Calu3 (cell line): ENCODE results near the gene EXOSC5. TPM values are rescaled to one million over a fixed set of nuclear protein-coding genes. Genes with fewer than 3 reads are reported as not detected.
A peak's percentile ranks its signal among the peaks of the same experiment; 100 is the strongest.

Experiments
- BruUV-seq: library from RNA; stranded (reverse); fragments of 400-500 nt; replicated peaks from 2 replicates; lab custom pipeline; 2021; lab: Mats Ljungman, UMichigan
- CTCF ChIA-PET: fragments of 300-600 bp; sonication (Branson Sonifier 250); formaldehyde crosslinking; loops from one replicate; lab custom pipeline; 2022; ENCODE audit warnings: antibody characterized with exemption; lab: Charles Lee
- DNase-seq: peaks from one replicate; pipeline ENCODE4 v3.0.0; 2022
- H3K27ac Mint-ChIP-seq: one replicate; pipeline ENCODE4 v1.8.0; 2022; ENCODE audit warnings: mixed read lengths; ENCODE audit not compliant: unreplicated experiment
- H3K27me3 Mint-ChIP-seq: one replicate; pipeline ENCODE4 v1.8.0; 2022; ENCODE audit warnings: mixed read lengths; ENCODE audit not compliant: unreplicated experiment
- H3K36me3 Mint-ChIP-seq: one replicate; pipeline ENCODE4 v1.8.0; 2022; ENCODE audit warnings: mild to moderate bottlenecking, moderate library complexity, mixed read lengths; ENCODE audit not compliant: insufficient read depth, unreplicated experiment
- H3K4me1 Mint-ChIP-seq: one replicate; pipeline ENCODE4 v1.8.0; 2022; ENCODE audit warnings: mild to moderate bottlenecking, low read depth, mixed read lengths; ENCODE audit not compliant: unreplicated experiment
- H3K4me3 Mint-ChIP-seq: one replicate; pipeline ENCODE4 v1.8.0; 2022; ENCODE audit warnings: mild to moderate bottlenecking, low read depth, moderate library complexity, mixed read lengths; ENCODE audit not compliant: unreplicated experiment
- H3K9me3 Mint-ChIP-seq: one replicate; pipeline ENCODE4 v1.8.0; 2022; ENCODE audit warnings: low read depth, mixed read lengths; ENCODE audit not compliant: unreplicated experiment
- intact Hi-C: fragments of 100-400 bp; cut with micrococcal nuclease; formaldehyde crosslinking; loops from one replicate; pipeline ENCODE4 v1.10.0; 2022; ENCODE audit not compliant: unreplicated experiment
- total RNA-seq: library from RNA; stranded (reverse); gene quantifications from 2 replicates; pipeline ENCODE4 v1.2.3, GENCODE V29; 2022
- TF ChIP-seq, protein P1 (sequence below): fragments of 200-600 bp; IDR thresholded peaks from one replicate; pipeline ENCODE4 v1.8.0; 2022; ENCODE audit warnings: antibody characterized with exemption; ENCODE audit not compliant: unreplicated experiment

Gene EXOSC5
- total RNA-seq, 1 experiment from 2014 or later = 44.7 TPM

DNA sequence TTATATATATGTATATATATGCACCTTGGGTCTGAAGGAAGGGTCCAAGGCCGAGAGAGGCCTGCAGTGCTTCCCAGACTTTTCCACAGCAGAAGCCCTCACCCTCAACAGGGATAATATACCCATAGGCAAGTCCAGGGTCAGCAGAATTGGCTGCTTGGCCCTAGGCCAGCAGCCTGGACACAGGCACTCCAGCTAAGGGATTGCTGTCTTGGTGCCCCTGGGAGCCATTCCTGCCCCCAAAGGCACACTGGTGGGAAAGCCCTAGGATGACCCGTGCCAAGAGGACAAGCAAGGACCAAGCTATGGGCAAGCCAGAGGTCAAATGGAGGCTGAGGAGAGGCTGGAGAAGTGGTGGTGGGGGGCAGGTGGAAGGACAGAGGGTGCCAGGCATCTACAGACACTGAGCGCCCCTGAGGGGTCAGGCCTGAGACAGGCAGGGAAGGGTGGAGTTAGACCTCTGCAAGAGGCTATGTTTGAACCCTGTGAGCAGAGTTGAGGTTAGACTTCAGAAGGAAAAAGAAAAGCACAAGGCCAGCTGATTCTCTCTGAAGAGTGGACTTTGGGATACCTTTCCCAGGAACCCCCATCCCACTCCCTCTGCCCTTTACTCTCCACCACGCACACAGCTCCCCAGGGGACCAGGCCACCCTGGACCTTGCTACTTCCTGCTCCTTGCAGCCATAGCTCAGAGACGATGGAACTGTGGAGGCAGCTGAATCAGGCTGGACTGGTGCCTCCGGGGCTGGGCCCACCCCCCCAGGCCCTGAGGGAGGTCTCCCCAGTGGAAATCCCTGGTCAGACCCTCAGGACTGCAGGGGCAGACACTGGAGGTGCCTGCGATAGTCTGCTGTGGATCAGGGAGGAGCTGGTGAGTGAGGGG is 45.6 kb upstream of the EXOSC5 start, which contains the start of gene ERICH4:
Gene ERICH4, plus strand, starts transcription at position 684 of the 883 bp plus-strand sequence. Its CDS starts 14 bp downstream, at position 698.
- no peaks in the 10 kb centered on the region for H3K36me3 Mint-ChIP-seq
- TF ChIP-seq, protein P1, sequence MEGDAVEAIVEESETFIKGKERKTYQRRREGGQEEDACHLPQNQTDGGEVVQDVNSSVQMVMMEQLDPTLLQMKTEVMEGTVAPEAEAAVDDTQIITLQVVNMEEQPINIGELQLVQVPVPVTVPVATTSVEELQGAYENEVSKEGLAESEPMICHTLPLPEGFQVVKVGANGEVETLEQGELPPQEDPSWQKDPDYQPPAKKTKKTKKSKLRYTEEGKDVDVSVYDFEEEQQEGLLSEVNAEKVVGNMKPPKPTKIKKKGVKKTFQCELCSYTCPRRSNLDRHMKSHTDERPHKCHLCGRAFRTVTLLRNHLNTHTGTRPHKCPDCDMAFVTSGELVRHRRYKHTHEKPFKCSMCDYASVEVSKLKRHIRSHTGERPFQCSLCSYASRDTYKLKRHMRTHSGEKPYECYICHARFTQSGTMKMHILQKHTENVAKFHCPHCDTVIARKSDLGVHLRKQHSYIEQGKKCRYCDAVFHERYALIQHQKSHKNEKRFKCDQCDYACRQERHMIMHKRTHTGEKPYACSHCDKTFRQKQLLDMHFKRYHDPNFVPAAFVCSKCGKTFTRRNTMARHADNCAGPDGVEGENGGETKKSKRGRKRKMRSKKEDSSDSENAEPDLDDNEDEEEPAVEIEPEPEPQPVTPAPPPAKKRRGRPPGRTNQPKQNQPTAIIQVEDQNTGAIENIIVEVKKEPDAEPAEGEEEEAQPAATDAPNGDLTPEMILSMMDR = no peak
- peaks cover 36% of the 10 kb centered on the region for H3K27me3 Mint-ChIP-seq
- no peaks in the 10 kb centered on the region for H3K9me3 Mint-ChIP-seq
- no peak within 1 kb of the TSS for H3K4me3 Mint-ChIP-seq
- H3K4me1 Mint-ChIP-seq = peaks cover 13% of the 10 kb centered on the region
- CTCF ChIA-PET = interaction anchor here (0.5 to 1.0 kb wide), 4 partner anchors 15 to 129 kb away, joined by 3 to 8 read pairs (median 4); no protein-coding TSS in a partner anchor
- no TSS peak for BruUV-seq
- no peak for DNase-seq
- intact Hi-C loops = no loop called here
- H3K27ac Mint-ChIP-seq = no peak within 1 kb of the TSS

DNA sequence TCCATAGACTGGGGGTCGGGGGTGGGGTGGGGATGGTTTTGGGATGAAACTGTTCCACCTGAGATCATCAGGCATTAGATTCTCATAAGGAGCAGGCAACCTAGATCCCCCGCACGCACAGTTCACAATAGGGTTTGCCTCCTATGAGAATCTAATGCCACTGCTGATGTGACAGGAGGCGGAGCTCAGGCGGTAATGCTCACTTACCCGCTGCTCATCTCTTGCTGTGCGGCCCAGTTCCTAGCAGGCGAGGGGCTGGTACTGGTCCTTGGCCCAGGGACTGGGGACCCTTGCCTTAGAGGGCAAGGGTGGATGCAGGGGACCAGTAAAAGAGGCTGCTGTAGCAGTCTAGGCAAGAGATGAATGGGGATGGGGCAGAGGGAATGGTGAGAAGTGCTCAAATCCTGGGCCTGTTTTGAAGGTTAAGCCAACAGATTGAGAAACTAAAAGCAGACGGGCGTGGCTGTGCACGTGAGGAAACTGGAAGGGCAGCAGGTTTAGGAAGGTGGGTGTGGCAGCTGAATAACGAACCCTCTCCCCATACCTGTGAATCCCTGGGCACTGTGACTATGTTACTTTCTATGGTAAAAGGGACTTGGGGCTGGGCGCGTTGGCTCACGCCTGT is 44.3 kb upstream of the EXOSC5 start:
- Mint-ChIP-seq H3K27ac (no peak overlapping the region), H3K9me3 (no peaks in the 10 kb centered on the region), H3K36me3 (no peaks in the 10 kb centered on the region), H3K4me1 (peaks cover 13% of the 10 kb centered on the region), H3K4me3 (no peak overlapping the region), H3K27me3 (peaks cover 27% of the 10 kb centered on the region)
- no TSS peak for BruUV-seq
- CTCF ChIA-PET = no interaction called here
- TF ChIP-seq, protein P1 = no peak
- intact Hi-C loops = no loop called here
- no peak for DNase-seq

- no peaks in the 10 kb centered on the region for H3K36me3 Mint-ChIP-seq
- H3K4me3 Mint-ChIP-seq = no peak within 1 kb of the TSS
- BruUV-seq = no TSS peak
- intact Hi-C loops = loop anchor here (10.0 kb wide), 1 partner anchor 85 kb away; the partner anchor contains the start of gene TGFB1
- TF ChIP-seq, protein P1 = peak; percentile 34
- CTCF ChIA-PET = interaction anchor here (0.5 to 1.7 kb wide), 18 partner anchors 10 to 336 kb away, joined by 3 to 14 read pairs (median 4); partner anchors contain the start of gene B9D2
- DNase-seq = peak; percentile 97
- H3K27me3 Mint-ChIP-seq = peaks cover 21% of the 10 kb centered on the region
- H3K9me3 Mint-ChIP-seq = no peaks in the 10 kb centered on the region
- H3K27ac Mint-ChIP-seq = no peak within 1 kb of the TSS
- H3K4me1 Mint-ChIP-seq = peaks cover 13% of the 10 kb centered on the region
These were observed 42.5 kb upstream of the EXOSC5 start, which contains the start of gene DMAC2 for GRCh38 chr19:41439441-41440222. DMAC2 (minus strand) TSS chr19:41439912; CDS start chr19:41439899, 13 bp downstream.
